NCI-H2196 treated with DMSO at 0.1 percent for 48 hours (cell line): ENCODE results near the gene ADH7.
"Not testable (repeated sequence)": the region's sequence is repeated elsewhere in the genome, so short reads cannot be mapped to it uniquely, and the experiment has no call there.

ENCODE experiments used
- DNase-seq: peaks from one replicate; lab custom pipeline; 2025; ENCODE audit not compliant: unreplicated experiment; lab: John Stamatoyannopoulos, UW

Gene ADH7

GRCh38 chr4:99381588-99382175 is 53.5 kb downstream of the ADH7 start:
- DNase-seq: no peak

GRCh38 chr4:99379571-99379970 is 55.6 kb downstream of the ADH7 start:
- no peak for DNase-seq

GRCh38 chr4:99378876-99379275 is 56.3 kb downstream of the ADH7 start:
- no peak for DNase-seq

- not testable (repeated sequence) for DNase-seq
Observed at GRCh38 chr4:99377341-99377740, 57.8 kb downstream of the ADH7 start.

GRCh38 chr4:99372464-99372863 is 62.7 kb downstream of the ADH7 start:
- DNase-seq: not testable (repeated sequence)

GRCh38 chr4:99367817-99368216 is 67.3 kb downstream of the ADH7 start:
- DNase-seq: not testable (repeated sequence)

- DNase-seq: no peak
Observed at GRCh38 chr4:99366491-99366890, 68.7 kb downstream of the ADH7 start.

GRCh38 chr4:99362768-99363167 is 72.4 kb downstream of the ADH7 start:
- DNase-seq: no peak
